ENCODE measurements around the gene SOCS1. TPM values are rescaled to one million over a fixed set of nuclear protein-coding genes. Genes with fewer than 3 reads are reported as not detected.
A peak's percentile ranks its signal among the peaks of the same experiment; 100 is the strongest.

The SOCS1 gene
- total RNA-seq, 1 donor from 2014 or later, result 7.4 TPM

- Mint-ChIP-seq H3K36me3 (ENCODE audit: low read depth, unreplicated experiment) (no peaks in the 10 kb centered on the region), H3K27ac (ENCODE audit: unreplicated experiment) (no peak overlapping the region), H3K4me1 (ENCODE audit: unreplicated experiment) (peaks cover 4% of the 10 kb centered on the region), H3K9me3 (ENCODE audit: unreplicated experiment) (no peaks in the 10 kb centered on the region), H3K4me3 (ENCODE audit: unreplicated experiment) (peak overlapping the region; percentile 65), H3K27me3 (ENCODE audit: unreplicated experiment) (peaks cover 13% of the 10 kb centered on the region)
- TF ChIP-seq CTCF (IDR thresholded peaks at IDR 0.05; ENCODE audit: unreplicated experiment), result no peak
- DNase-seq (ENCODE audit: low spot score), result no peak
Observed at GRCh38 chr16:11253995-11254912, 1.8 kb downstream of the SOCS1 start.

GRCh38 chr16:11253009-11253994 lies 2.7 kb downstream of the SOCS1 start:
- Mint-ChIP-seq H3K4me1 (ENCODE audit: unreplicated experiment) (peaks cover 4% of the 10 kb centered on the region), H3K27me3 (ENCODE audit: unreplicated experiment) (peaks cover 13% of the 10 kb centered on the region), H3K36me3 (ENCODE audit: low read depth, unreplicated experiment) (no peaks in the 10 kb centered on the region), H3K9me3 (ENCODE audit: unreplicated experiment) (no peaks in the 10 kb centered on the region), H3K27ac (ENCODE audit: unreplicated experiment) (no peak overlapping the region), H3K4me3 (ENCODE audit: unreplicated experiment) (peak overlapping the region; percentile 31)
- DNase-seq (ENCODE audit: low spot score), result no peak
- no peak for TF ChIP-seq CTCF (IDR thresholded peaks at IDR 0.05; ENCODE audit: unreplicated experiment)

- Mint-ChIP-seq H3K36me3 (ENCODE audit: low read depth, unreplicated experiment) (no peaks in the 10 kb centered on the region), H3K27ac (ENCODE audit: unreplicated experiment) (no peak overlapping the region)
Observed at GRCh38 chr16:11252482-11252931, 3.5 kb downstream of the SOCS1 start.

More at GRCh38 chr16:11252482-11252931, 3.5 kb downstream of the SOCS1 start:
- peaks cover 13% of the 10 kb centered on the region for H3K27me3 Mint-ChIP-seq (ENCODE audit: unreplicated experiment)
- DNase-seq (ENCODE audit: low spot score), result no peak
- H3K4me3 Mint-ChIP-seq (ENCODE audit: unreplicated experiment), result no peak overlapping the region
- no peak for TF ChIP-seq CTCF (IDR thresholded peaks at IDR 0.05; ENCODE audit: unreplicated experiment)
- H3K9me3 Mint-ChIP-seq (ENCODE audit: unreplicated experiment), result no peaks in the 10 kb centered on the region
- peaks cover 4% of the 10 kb centered on the region for H3K4me1 Mint-ChIP-seq (ENCODE audit: unreplicated experiment)
